ENCODE measurements around the gene RIPOR2. TPM values are rescaled to one million over a fixed set of nuclear protein-coding genes. Genes with fewer than 3 reads are reported as not detected.
"Not testable (repeated sequence)": the region's sequence is repeated elsewhere in the genome, so short reads cannot be mapped to it uniquely, and the experiment has no call there.

Gene RIPOR2
- total and polyA plus RNA-seq, 2 experiments from 2014 or later: 9.5 to 22.5 TPM

DNA sequence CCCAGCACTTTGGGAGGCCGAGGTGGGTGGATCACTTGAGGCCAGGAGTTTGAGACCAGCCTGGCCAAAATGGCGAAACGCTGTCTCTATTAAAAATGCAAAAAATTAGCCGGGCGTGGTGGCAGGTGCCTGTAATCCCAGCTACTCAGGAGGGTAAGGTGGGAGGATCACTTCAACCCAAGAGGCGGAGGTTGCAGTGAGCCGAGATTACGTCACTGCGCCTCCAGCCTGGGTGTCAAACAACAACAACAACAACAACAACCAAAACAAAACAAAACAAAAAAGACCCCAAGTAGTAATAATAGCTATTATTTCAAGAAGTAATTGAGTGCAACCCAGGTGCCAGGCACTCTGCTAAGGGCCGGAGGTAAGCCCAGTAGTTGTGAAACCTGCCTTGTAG, 21.7 kb downstream of the RIPOR2 start:
- Histone ChIP-seq H3K27me3 (ENCODE audit: insufficient read depth) (peaks cover 34% of the 10 kb centered on the region), H3K4me1 (ENCODE audit: insufficient read depth) (peaks cover 39% of the 10 kb centered on the region)
- not testable (repeated sequence) for H3K4me2 ChIP-seq; H3K27ac Mint-ChIP-seq; H3K79me2 ChIP-seq (replicated peaks; ENCODE audit: insufficient read depth); H3K27ac ChIP-seq (ENCODE audit: low read depth); H3K4me3 ChIP-seq; H4K20me1 ChIP-seq (replicated peaks; ENCODE audit: insufficient read depth); H3K36me3 ChIP-seq (ENCODE audit: insufficient read depth); ATAC-seq; H3K4me3 Mint-ChIP-seq; H3K9me2 ChIP-seq (ENCODE audit: insufficient read depth); H3K36me3 Mint-ChIP-seq (ENCODE audit: low read depth); H2AFZ ChIP-seq; H3F3A ChIP-seq (replicated peaks; ENCODE audit: low read depth); DNase-seq (ENCODE audit: low spot score); H3K9me3 Mint-ChIP-seq
- Mint-ChIP-seq H3K4me1 (peaks cover 41% of the 10 kb centered on the region), H3K27me3 (ENCODE audit: insufficient read depth, low read depth, poor library complexity) (peaks cover 36% of the 10 kb centered on the region)

DNA sequence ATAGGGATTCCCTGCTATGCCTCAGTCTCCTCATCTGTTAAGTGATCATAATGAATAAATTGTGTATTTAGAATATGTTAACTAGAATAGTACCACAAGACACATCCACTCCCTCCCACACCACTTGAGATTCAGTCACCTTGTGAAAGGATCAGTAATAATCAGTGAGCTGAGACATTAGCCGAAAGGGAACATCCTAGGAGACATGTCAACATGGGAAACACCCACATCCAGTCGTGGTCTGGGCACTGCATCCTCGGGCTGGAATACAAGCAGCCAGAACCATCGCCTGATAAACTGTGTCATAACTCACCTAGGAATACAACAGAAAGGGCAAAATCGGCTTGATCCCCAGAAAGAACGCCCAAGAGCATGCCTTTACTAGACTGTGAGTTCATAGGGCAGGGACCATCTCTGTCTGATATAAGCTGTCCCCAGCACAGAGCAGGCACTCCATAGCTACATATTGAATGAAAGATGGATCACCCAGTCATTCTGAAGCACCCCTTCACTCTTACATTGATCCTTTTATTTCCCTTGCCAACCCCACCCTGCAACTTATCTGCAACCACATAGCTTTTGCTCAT, 23.9 kb downstream of the RIPOR2 start:
- no peak for ATAC-seq
- peaks cover 46% of the 10 kb centered on the region for H3K27me3 ChIP-seq (ENCODE audit: insufficient read depth)
- 0 out of 3 replicates have a peak, but pooled peaks cover 3% of the 10 kb centered on the region for H3K36me3 Mint-ChIP-seq (ENCODE audit: low read depth)
- peak overlapping the region; percentile 83 for H3K4me3 Mint-ChIP-seq
- H3K4me3 ChIP-seq: peak overlapping the region; percentile 92
- H3K27me3 Mint-ChIP-seq (ENCODE audit: insufficient read depth, low read depth, poor library complexity): peaks cover 35% of the 10 kb centered on the region
- H3K27ac ChIP-seq (ENCODE audit: low read depth): no peak overlapping the region
- H3K36me3 ChIP-seq (ENCODE audit: insufficient read depth): no peaks in the 10 kb centered on the region
- peaks cover 5% of the 10 kb centered on the region for H3K79me2 ChIP-seq (replicated peaks; ENCODE audit: insufficient read depth)
- peaks cover 43% of the 10 kb centered on the region for H3K4me1 ChIP-seq (ENCODE audit: insufficient read depth)
- TF ChIP-seq CREB1 (CRISPR knock-in tag; IDR thresholded peaks at IDR 0.05; ENCODE audit: low read depth) (no peak), ZNF331 (CRISPR knock-in tag; IDR thresholded peaks at IDR 0.05; ENCODE audit: low read depth) (no peak), POLR2AphosphoS5 (IDR thresholded peaks at IDR 0.05; ENCODE audit: low read depth) (no peak), JUNB (IDR thresholded peaks at IDR 0.05; ENCODE audit: unreplicated experiment) (no peak), EZH2 (IDR thresholded peaks at IDR 0.05; ENCODE audit: low read depth, unreplicated experiment) (no peak), ZNF114 (CRISPR knock-in tag; IDR thresholded peaks at IDR 0.05) (no peak), STAT1 (IDR thresholded peaks at IDR 0.05; ENCODE audit: unreplicated experiment) (no peak), NANOG (IDR thresholded peaks at IDR 0.05; ENCODE audit: borderline replicate concordance) (no peak)
- TF ChIP-seq, protein P1, sequence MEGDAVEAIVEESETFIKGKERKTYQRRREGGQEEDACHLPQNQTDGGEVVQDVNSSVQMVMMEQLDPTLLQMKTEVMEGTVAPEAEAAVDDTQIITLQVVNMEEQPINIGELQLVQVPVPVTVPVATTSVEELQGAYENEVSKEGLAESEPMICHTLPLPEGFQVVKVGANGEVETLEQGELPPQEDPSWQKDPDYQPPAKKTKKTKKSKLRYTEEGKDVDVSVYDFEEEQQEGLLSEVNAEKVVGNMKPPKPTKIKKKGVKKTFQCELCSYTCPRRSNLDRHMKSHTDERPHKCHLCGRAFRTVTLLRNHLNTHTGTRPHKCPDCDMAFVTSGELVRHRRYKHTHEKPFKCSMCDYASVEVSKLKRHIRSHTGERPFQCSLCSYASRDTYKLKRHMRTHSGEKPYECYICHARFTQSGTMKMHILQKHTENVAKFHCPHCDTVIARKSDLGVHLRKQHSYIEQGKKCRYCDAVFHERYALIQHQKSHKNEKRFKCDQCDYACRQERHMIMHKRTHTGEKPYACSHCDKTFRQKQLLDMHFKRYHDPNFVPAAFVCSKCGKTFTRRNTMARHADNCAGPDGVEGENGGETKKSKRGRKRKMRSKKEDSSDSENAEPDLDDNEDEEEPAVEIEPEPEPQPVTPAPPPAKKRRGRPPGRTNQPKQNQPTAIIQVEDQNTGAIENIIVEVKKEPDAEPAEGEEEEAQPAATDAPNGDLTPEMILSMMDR (conservative IDR thresholded peaks at IDR 0.05; ENCODE audit: low read depth in 2 of 2): no peak
- TF ChIP-seq, protein P2, sequence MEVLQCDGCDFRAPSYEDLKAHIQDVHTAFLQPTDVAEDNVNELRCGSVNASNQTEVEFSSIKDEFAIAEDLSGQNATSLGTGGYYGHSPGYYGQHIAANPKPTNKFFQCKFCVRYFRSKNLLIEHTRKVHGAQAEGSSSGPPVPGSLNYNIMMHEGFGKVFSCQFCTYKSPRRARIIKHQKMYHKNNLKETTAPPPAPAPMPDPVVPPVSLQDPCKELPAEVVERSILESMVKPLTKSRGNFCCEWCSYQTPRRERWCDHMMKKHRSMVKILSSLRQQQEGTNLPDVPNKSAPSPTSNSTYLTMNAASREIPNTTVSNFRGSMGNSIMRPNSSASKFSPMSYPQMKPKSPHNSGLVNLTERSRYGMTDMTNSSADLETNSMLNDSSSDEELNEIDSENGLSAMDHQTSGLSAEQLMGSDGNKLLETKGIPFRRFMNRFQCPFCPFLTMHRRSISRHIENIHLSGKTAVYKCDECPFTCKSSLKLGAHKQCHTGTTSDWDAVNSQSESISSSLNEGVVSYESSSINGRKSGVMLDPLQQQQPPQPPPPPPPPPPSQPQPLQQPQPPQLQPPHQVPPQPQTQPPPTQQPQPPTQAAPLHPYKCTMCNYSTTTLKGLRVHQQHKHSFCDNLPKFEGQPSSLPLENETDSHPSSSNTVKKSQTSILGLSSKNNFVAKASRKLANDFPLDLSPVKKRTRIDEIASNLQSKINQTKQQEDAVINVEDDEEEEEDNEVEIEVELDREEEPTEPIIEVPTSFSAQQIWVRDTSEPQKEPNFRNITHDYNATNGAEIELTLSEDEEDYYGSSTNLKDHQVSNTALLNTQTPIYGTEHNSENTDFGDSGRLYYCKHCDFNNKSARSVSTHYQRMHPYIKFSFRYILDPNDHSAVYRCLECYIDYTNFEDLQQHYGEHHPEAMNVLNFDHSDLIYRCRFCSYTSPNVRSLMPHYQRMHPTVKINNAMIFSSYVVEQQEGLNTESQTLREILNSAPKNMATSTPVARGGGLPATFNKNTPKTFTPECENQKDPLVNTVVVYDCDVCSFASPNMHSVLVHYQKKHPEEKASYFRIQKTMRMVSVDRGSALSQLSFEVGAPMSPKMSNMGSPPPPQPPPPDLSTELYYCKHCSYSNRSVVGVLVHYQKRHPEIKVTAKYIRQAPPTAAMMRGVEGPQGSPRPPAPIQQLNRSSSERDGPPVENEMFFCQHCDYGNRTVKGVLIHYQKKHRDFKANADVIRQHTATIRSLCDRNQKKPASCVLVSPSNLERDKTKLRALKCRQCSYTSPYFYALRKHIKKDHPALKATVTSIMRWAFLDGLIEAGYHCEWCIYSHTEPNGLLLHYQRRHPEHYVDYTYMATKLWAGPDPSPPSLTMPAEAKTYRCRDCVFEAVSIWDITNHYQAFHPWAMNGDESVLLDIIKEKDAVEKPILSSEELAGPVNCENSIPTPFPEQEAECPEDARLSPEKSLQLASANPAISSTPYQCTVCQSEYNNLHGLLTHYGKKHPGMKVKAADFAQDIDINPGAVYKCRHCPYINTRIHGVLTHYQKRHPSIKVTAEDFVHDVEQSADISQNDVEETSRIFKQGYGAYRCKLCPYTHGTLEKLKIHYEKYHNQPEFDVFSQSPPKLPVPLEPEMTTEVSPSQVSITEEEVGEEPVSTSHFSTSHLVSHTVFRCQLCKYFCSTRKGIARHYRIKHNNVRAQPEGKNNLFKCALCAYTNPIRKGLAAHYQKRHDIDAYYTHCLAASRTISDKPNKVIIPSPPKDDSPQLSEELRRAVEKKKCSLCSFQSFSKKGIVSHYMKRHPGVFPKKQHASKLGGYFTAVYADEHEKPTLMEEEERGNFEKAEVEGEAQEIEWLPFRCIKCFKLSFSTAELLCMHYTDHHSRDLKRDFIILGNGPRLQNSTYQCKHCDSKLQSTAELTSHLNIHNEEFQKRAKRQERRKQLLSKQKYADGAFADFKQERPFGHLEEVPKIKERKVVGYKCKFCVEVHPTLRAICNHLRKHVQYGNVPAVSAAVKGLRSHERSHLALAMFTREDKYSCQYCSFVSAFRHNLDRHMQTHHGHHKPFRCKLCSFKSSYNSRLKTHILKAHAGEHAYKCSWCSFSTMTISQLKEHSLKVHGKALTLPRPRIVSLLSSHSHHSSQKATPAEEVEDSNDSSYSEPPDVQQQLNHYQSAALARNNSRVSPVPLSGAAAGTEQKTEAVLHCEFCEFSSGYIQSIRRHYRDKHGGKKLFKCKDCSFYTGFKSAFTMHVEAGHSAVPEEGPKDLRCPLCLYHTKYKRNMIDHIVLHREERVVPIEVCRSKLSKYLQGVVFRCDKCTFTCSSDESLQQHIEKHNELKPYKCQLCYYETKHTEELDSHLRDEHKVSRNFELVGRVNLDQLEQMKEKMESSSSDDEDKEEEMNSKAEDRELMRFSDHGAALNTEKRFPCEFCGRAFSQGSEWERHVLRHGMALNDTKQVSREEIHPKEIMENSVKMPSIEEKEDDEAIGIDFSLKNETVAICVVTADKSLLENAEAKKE (CRISPR knock-in tag; IDR thresholded peaks at IDR 0.05): no peak
- TF ChIP-seq, protein P3, sequence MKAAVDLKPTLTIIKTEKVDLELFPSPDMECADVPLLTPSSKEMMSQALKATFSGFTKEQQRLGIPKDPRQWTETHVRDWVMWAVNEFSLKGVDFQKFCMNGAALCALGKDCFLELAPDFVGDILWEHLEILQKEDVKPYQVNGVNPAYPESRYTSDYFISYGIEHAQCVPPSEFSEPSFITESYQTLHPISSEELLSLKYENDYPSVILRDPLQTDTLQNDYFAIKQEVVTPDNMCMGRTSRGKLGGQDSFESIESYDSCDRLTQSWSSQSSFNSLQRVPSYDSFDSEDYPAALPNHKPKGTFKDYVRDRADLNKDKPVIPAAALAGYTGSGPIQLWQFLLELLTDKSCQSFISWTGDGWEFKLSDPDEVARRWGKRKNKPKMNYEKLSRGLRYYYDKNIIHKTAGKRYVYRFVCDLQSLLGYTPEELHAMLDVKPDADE (IDR thresholded peaks at IDR 0.05): no peak
- H3K9me2 ChIP-seq (ENCODE audit: insufficient read depth): peaks cover 4% of the 10 kb centered on the region; the same call in 1 of the 2 replicates
- H4K20me1 ChIP-seq (replicated peaks; ENCODE audit: insufficient read depth): peaks cover 8% of the 10 kb centered on the region; the same call in 1 of the 2 replicates
- H2AFZ ChIP-seq: no peak overlapping the region
- no peaks in the 10 kb centered on the region; the same call in 1 of the 2 replicates for H3F3A ChIP-seq (replicated peaks; ENCODE audit: low read depth)
- H3K4me2 ChIP-seq: peak overlapping the region; percentile 100
- no peak for DNase-seq (ENCODE audit: low spot score)
- H3K27ac Mint-ChIP-seq: no peak overlapping the region
- peaks cover 39% of the 10 kb centered on the region for H3K4me1 Mint-ChIP-seq
- no peaks in the 10 kb centered on the region; the same call in 2 of the 3 replicates for H3K9me3 Mint-ChIP-seq

Data from GM23338 (cell line).